ENCODE measurements around the gene OR10J1.

GRCh38 chr1:159483501-159483900 lies 44.0 kb downstream of the OR10J1 start:
- TF ChIP-seq POLR2A (IDR thresholded peaks at IDR 0.05): no peak
- TF ChIP-seq, protein P1, sequence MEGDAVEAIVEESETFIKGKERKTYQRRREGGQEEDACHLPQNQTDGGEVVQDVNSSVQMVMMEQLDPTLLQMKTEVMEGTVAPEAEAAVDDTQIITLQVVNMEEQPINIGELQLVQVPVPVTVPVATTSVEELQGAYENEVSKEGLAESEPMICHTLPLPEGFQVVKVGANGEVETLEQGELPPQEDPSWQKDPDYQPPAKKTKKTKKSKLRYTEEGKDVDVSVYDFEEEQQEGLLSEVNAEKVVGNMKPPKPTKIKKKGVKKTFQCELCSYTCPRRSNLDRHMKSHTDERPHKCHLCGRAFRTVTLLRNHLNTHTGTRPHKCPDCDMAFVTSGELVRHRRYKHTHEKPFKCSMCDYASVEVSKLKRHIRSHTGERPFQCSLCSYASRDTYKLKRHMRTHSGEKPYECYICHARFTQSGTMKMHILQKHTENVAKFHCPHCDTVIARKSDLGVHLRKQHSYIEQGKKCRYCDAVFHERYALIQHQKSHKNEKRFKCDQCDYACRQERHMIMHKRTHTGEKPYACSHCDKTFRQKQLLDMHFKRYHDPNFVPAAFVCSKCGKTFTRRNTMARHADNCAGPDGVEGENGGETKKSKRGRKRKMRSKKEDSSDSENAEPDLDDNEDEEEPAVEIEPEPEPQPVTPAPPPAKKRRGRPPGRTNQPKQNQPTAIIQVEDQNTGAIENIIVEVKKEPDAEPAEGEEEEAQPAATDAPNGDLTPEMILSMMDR (IDR thresholded peaks at IDR 0.05): no peak
